ENCODE results near the gene PSMD1.
"Not testable (repeated sequence)": the region's sequence is repeated elsewhere in the genome, so short reads cannot be mapped to it uniquely, and the experiment has no call there.

Gene PSMD1

GRCh38 chr2:231189171-231189530 is 132.5 kb downstream of the PSMD1 start:
- no peak for DNase-seq

DNA sequence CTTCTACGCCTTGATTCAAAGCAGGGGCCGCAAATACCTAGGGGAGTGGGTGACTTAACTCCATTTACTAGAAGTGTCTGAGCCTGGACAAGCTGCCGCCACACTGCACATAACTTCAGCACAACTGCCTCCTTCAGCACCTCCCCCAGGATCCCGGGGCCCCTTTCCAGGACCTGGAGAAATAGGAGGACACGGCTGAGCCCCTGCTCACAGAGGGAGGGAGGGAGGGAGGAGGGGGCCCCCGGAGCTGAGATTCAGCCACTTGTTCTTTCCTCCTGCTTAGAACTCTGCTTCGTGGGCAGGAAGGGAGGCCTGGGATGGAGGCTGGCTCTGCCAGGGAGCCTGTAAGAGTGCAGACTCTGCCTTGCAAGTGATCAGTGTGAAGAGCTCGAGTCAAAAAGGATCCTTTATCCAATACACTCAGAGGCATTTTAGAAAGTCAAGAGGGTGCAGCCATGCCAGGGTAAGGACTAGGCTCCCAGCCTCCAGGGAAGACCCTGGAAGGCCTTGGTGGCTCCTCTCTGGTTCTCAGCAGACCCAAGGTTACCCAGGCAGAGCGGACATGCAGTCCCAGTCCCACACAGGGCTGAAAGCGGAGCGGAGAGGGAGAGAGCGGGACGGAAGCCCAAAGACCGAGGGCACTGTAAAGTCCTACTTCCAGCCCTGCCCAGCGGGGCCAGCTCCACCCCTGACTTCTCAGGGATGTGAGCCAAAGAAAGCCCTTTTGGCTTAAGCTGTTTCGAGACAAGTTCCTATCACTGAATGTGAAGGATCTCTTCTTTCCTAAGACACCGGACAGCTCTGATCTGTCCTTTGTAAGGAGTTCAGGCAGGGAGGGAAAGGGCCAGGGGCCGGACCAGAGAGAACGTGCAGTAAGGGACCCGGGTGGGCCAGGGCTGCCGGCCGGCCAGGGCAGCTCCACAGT is 133.2 kb downstream of the PSMD1 start:
- no peak for DNase-seq

GRCh38 chr2:231190531-231191197 is 134.0 kb downstream of the PSMD1 start:
- DNase-seq: no peak

GRCh38 chr2:231191896-231192872 is 135.5 kb downstream of the PSMD1 start:
- no peak for DNase-seq

DNA sequence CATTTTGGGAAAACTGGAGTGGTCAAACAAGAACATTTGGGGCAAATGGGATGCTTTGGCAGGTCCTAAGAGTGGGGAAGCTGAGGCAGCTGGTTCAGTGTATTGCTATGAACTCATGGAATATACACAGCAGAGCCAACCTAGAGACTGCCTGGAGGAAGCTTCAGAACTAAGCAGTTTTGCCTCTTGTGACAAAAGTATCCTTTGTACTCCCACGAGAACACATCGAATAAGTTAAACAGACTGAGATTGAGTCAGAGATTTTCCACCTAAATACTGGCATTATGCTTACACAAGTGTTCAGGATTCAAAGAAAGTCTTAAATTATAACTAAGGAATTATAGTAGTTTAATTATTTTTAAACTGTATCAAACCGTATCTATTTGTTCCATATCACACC is 136.5 kb downstream of the PSMD1 start:
- DNase-seq: no peak

- no peak for DNase-seq
These were observed 139.9 kb downstream of the PSMD1 start for GRCh38 chr2:231196592-231196991.

GRCh38 chr2:231197196-231197595 is 140.5 kb downstream of the PSMD1 start:
- DNase-seq: not testable (repeated sequence)

GRCh38 chr2:231197706-231198290 is 141.1 kb downstream of the PSMD1 start:
- no peak for DNase-seq

GRCh38 chr2:231198291-231199173 is 141.9 kb downstream of the PSMD1 start, which contains the start of gene ARMC9:
Gene ARMC9 (plus strand): TSS chr2:231198631. CDS start chr2:231206239, 7,608 bp downstream.
- DNase-seq: peak; percentile 77

- no peak for DNase-seq
These were observed 142.6 kb downstream of the PSMD1 start for GRCh38 chr2:231199219-231199618.

- no peak for DNase-seq
These were observed 144.3 kb downstream of the PSMD1 start for GRCh38 chr2:231200805-231201474.

GRCh38 chr2:231201475-231201814 is 144.8 kb downstream of the PSMD1 start:
- DNase-seq: no peak

- no peak for DNase-seq
These were observed 146.4 kb downstream of the PSMD1 start for GRCh38 chr2:231203087-231203486.

GRCh38 chr2:231204146-231204545 is 147.5 kb downstream of the PSMD1 start:
- no peak for DNase-seq

GRCh38 chr2:231204581-231204980 is 147.9 kb downstream of the PSMD1 start:
- DNase-seq: no peak

DNA sequence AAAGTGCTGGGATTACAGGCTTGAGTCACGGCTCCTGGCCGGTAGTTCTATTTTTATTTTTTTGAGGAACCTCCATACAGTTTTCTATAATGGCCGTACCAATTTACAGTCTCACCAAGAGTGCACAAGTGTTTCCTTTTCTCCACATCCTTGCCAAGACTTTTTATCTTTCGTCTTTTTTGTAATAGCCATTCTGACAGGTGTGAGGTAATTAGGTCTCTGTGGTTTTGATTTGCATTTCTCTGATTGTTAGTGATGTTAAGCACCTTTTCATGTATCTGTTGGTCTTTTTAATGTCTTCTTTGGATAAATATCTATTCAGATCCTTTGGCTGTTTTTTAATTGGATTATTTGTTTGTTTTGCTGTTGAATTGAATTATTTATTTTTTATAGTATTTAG is 151.1 kb downstream of the PSMD1 start:
- DNase-seq: no peak

- no peak for DNase-seq
These were observed 154.1 kb downstream of the PSMD1 start for GRCh38 chr2:231210782-231211181.

GRCh38 chr2:231211486-231211885 is 154.8 kb downstream of the PSMD1 start:
- no peak for DNase-seq

GRCh38 chr2:231212329-231212845 is 155.7 kb downstream of the PSMD1 start:
- DNase-seq: no peak

DNA sequence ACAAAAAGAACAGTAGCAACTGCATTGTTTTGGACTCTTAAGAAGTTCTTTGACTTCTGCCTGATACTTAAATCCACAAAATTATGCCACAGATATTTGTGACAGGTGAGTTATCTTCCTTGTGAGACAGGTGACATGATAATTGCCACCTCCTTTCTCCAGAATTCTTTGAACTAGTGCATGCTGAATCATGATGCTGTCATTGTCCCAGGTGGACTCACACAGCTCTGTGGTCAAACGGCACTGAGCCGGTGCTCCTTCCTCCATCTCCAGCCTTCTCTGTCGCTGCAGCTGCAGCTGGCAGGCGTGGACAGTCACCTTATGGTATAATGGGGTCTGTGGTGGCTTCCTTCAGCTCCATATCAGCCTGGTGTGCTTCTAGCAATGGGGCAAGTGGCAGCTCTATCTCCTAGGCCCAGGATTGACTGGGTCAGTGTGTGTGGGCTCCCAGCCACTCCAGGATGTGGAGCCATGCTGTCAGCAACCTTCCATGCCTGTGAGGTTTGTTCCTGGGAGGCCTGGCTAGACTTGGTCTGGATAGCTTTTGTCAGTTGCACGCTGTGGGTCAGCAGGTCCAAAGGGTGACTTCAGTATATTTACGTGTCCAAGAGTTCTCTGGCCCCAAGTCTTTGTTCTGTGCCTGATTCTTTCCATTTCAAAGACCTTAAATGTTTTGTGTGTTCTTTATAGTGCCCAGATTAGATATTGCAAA is 157.4 kb downstream of the PSMD1 start:
- no peak for DNase-seq
